Liver (tissue), 9 donors: ENCODE results near the gene RPTOR. TPM values are rescaled to one million over a fixed set of nuclear protein-coding genes. Genes with fewer than 3 reads are reported as not detected.
"Not testable (repeated sequence)": the region's sequence is repeated elsewhere in the genome, so short reads cannot be mapped to it uniquely, and the experiment has no call there.

ENCODE experiments used
- DNase-seq: peaks from one replicate; pipeline ENCODE4 v3.0.0-alpha.2; 2017; ENCODE audit warnings: low spot score
- H3K27ac ChIP-seq, 2 donors: one replicate each; pipeline ENCODE4 v1.7.0; 2013; ENCODE audit warnings: inconsistent platforms in 2 of 2, low read length in 2 of 2, control low read depth in 1 of 2, low read depth in 1 of 2, mild to moderate bottlenecking in 1 of 2
- H3K27me3 ChIP-seq, 4 donors: one replicate each; pipeline versions ENCODE4 v1.6.1 to v1.7.0; 2013; ENCODE audit warnings: low read length in 3 of 4, inconsistent platforms in 1 of 4, mild to moderate bottlenecking in 1 of 4, moderate library complexity in 1 of 4; ENCODE audit not compliant: control insufficient read depth in 4 of 4, insufficient read depth in 4 of 4
- H3K36me3 ChIP-seq, 4 donors: one replicate each; pipeline versions ENCODE4 v1.6.1 to v1.7.0; 2013; ENCODE audit warnings: low read length in 3 of 4, mild to moderate bottlenecking in 3 of 4, low read depth in 1 of 4, moderate library complexity in 1 of 4; ENCODE audit not compliant: control insufficient read depth in 4 of 4, insufficient read depth in 3 of 4
- H3K4me1 ChIP-seq, 4 donors: one replicate each; pipeline versions ENCODE4 v1.6.1 to v1.7.0; 2013; ENCODE audit warnings: low read length in 3 of 4, mild to moderate bottlenecking in 3 of 4, moderate library complexity in 1 of 4; ENCODE audit not compliant: control insufficient read depth in 4 of 4, insufficient read depth in 4 of 4
- H3K4me3 ChIP-seq, 3 donors: one replicate each; pipeline versions ENCODE4 v1.6.1 to v1.7.0; 2013; ENCODE audit warnings: low read length in 3 of 3, control low read depth in 1 of 3, low read depth in 1 of 3, mild to moderate bottlenecking in 1 of 3
- H3K9ac ChIP-seq, 2 donors: one replicate each; pipeline ENCODE4 v1.7.0; 2013; ENCODE audit warnings: low read length in 2 of 2, mild to moderate bottlenecking in 2 of 2, moderate library complexity in 2 of 2, control low read depth in 1 of 2, low read depth in 1 of 2
- H3K9me3 ChIP-seq, 4 donors: one replicate each; pipeline versions ENCODE4 v1.6.1 to v1.7.0; 2013; ENCODE audit warnings: low read length in 3 of 4; ENCODE audit not compliant: control insufficient read depth in 4 of 4
- ATF3 ChIP-seq: IDR thresholded peaks from 2 replicates; pipeline ENCODE4 v1.6.1; 2016; ENCODE audit warnings: antibody characterized with exemption
- CTCF ChIP-seq: fragments of 150-350 bp; IDR thresholded peaks from 2 replicates; pipeline ENCODE4 v1.5.1; 2017; ENCODE audit warnings: improper control_type of control experiment, low read depth, low read length; ENCODE audit not compliant: missing input control
- EGR1 ChIP-seq, 2 donors: IDR thresholded peaks; 2 replicates each; pipeline ENCODE4 v1.6.1; 2016 to 2018; ENCODE audit warnings: antibody characterized with exemption in 2 of 2, low read depth in 2 of 2
- FOXA1 ChIP-seq: IDR thresholded peaks from 2 replicates; pipeline ENCODE4 v1.6.1; 2016; ENCODE audit warnings: antibody characterized with exemption
- FOXA2 ChIP-seq: IDR thresholded peaks from 2 replicates; pipeline ENCODE4 v1.6.1; 2016; ENCODE audit warnings: antibody characterized with exemption
- GABPA ChIP-seq, 2 donors: IDR thresholded peaks in 1 of 2; conservative IDR thresholded peaks in 1 of 2; 2 replicates each; pipeline ENCODE4 v1.6.1; 2016; ENCODE audit warnings: antibody characterized with exemption in 2 of 2, mild to moderate bottlenecking in 1 of 2, moderate library complexity in 1 of 2
- HNF4A ChIP-seq, 2 donors: conservative IDR thresholded peaks; 2 replicates each; pipeline ENCODE4 v1.6.1; 2016; ENCODE audit warnings: antibody characterized with exemption in 2 of 2, mild to moderate bottlenecking in 2 of 2
- HNF4G ChIP-seq: IDR thresholded peaks from 2 replicates; pipeline ENCODE4 v1.6.1; 2016; ENCODE audit warnings: antibody characterized with exemption
- JUND ChIP-seq, 2 donors: IDR thresholded peaks; 2 replicates each; pipeline ENCODE4 v1.6.1; 2016; ENCODE audit warnings: antibody characterized with exemption in 2 of 2
- MAX ChIP-seq: IDR thresholded peaks from 2 replicates; pipeline ENCODE4 v1.6.1; 2016; ENCODE audit warnings: antibody characterized with exemption
- NR2F2 ChIP-seq: IDR thresholded peaks from 2 replicates; pipeline ENCODE4 v1.6.1; 2016; ENCODE audit warnings: antibody characterized with exemption
- RAD21 ChIP-seq, 2 donors: IDR thresholded peaks; 2 replicates each; pipeline ENCODE4 v1.6.1; 2016; ENCODE audit warnings: antibody characterized with exemption in 2 of 2, mild to moderate bottlenecking in 2 of 2
- REST ChIP-seq: IDR thresholded peaks from 2 replicates; pipeline ENCODE4 v1.6.1; 2016; ENCODE audit warnings: antibody characterized with exemption, mild to moderate bottlenecking
- RXRA ChIP-seq, 2 donors: IDR thresholded peaks; 2 replicates each; pipeline ENCODE4 v1.6.1; 2017 to 2018; ENCODE audit warnings: antibody characterized with exemption in 2 of 2, mild to moderate bottlenecking in 1 of 2
- SP1 ChIP-seq: IDR thresholded peaks from 2 replicates; pipeline ENCODE4 v1.6.1; 2018; ENCODE audit warnings: antibody characterized with exemption, mild to moderate bottlenecking
- TAF1 ChIP-seq: conservative IDR thresholded peaks from 2 replicates; pipeline ENCODE4 v1.6.1; 2016; ENCODE audit warnings: antibody characterized with exemption, mild to moderate bottlenecking
- YY1 ChIP-seq: IDR thresholded peaks from 2 replicates; pipeline ENCODE4 v1.6.1; 2016; ENCODE audit warnings: antibody characterized with exemption, mild to moderate bottlenecking
- ZBTB33 ChIP-seq: IDR thresholded peaks from 2 replicates; pipeline ENCODE4 v1.6.1; 2016; ENCODE audit warnings: antibody characterized with exemption
- WGBS: extraction: QIAGEN DNeasy Blood & Tissue Kit; methylation state at CpG from one replicate; pipeline ENCODE4 v1.1.7; 2013; 5-methylcytosine and 5-hydroxymethylcytosine counted together
- polyA plus RNA-seq, 2 donors: library from polyadenylated mRNA; stranded (reverse) in 1 of 2; unstranded in 1 of 2; fragments of 200-250 nt in 1 of 2; fragments of >200 nt in 1 of 2; fragmentation: Nextera tagmentation in 1 of 2; extraction: Ambion mirVana in 1 of 2; gene quantifications; one replicate each; pipeline versions ENCODE4 v1.2.1 to v1.2.3, GENCODE V29; 2013 to 2015
- total RNA-seq, 2 donors: library from RNA; depleted of rRNA; stranded (reverse); fragments of >200 nt; gene quantifications; one replicate each; pipeline ENCODE4 v1.2.3, GENCODE V29; 2014
- donor health status: healthy.
- donor health status: healthy.
- donor health status: healthy.
- donor health status: healthy.
- donor health status: healthy.

RPTOR gene
- total and polyA plus RNA-seq, 4 donors: 4.8 to 25.4 (median 11.6) TPM

GRCh38 chr17:80624864-80625263, 80.2 kb downstream of the RPTOR start:
- H3K27ac ChIP-seq: no peak overlapping the region
- no peak overlapping the region for H3K4me3 ChIP-seq
- 93% methylated on average over 14 of the region's 14 CpGs for whole genome bisulfite sequencing
- no peaks in the 10 kb centered on the region for H3K9me3 ChIP-seq
- H3K9ac ChIP-seq: no peak overlapping the region
- no peak for TF ChIP-seq RXRA (IDR thresholded peaks at IDR 0.05)
- no peak for TF ChIP-seq FOXA2
- no peak for TF ChIP-seq CTCF
- no peak for TF ChIP-seq JUND (IDR thresholded peaks at IDR 0.05)
- no peak for TF ChIP-seq SP1
- no peak for TF ChIP-seq HNF4A (conservative IDR thresholded peaks at IDR 0.05)
- no peak for DNase-seq
- no peaks in the 10 kb centered on the region for H3K4me1 ChIP-seq
- no peaks in the 10 kb centered on the region for H3K27me3 ChIP-seq
- peaks cover 1 to 3% (median 2%) of the 10 kb centered on the region in 4 donors for H3K36me3 ChIP-seq

- TF ChIP-seq NR2F2 (no peak), REST (no peak), ZBTB33 (no peak), FOXA1 (no peak), CTCF (no peak), HNF4A (conservative IDR thresholded peaks at IDR 0.05) (no peak), MAX (no peak), EGR1 (IDR thresholded peaks at IDR 0.05; ENCODE audit: low read depth in 2 of 2) (no peak), GABPA (IDR thresholded peaks at IDR 0.05 in 1 of 2, conservative IDR thresholded peaks at IDR 0.05 in 1 of 2) (no peak), HNF4G (no peak), ATF3 (no peak), TAF1 (no peak), JUND (IDR thresholded peaks at IDR 0.05) (no peak), RAD21 (IDR thresholded peaks at IDR 0.05) (no peak), RXRA (IDR thresholded peaks at IDR 0.05) (no peak), FOXA2 (no peak), YY1 (no peak), SP1 (no peak)
- Histone ChIP-seq H3K9ac (no peak overlapping the region), H3K36me3 (peaks cover 1 to 3% (median 2%) of the 10 kb centered on the region in 4 donors), H3K4me1 (no peaks in the 10 kb centered on the region), H3K27me3 (no peaks in the 10 kb centered on the region), H3K9me3 (no peaks in the 10 kb centered on the region), H3K4me3 (no peak overlapping the region), H3K27ac (no peak overlapping the region)
- DNase-seq: no peak
- 98% methylated on average over 14 of the region's 14 CpGs for WGBS
Observed at GRCh38 chr17:80625627-80626026, 81.0 kb downstream of the RPTOR start.

- H3K4me1 ChIP-seq, H3K4me3 ChIP-seq, H3K36me3 ChIP-seq, H3K9ac ChIP-seq, H3K27me3 ChIP-seq, H3K27ac ChIP-seq, H3K9me3 ChIP-seq, DNase-seq: not testable (repeated sequence)
- WGBS: 90% methylated on average over 7 of the region's 7 CpGs
Observed at GRCh38 chr17:80628881-80629280, 84.2 kb downstream of the RPTOR start.
